NCI-H1417 treated with DMSO at 0.1 percent for 48 hours (cell line): ENCODE measurements around the gene SIK3.
"Not testable (repeated sequence)": the region's sequence is repeated elsewhere in the genome, so short reads cannot be mapped to it uniquely, and the experiment has no call there.

Source experiments
- DNase-seq: peaks from one replicate; lab custom pipeline; 2025; lab: John Stamatoyannopoulos, UW

SIK3 gene

GRCh38 chr11:117045956-117046355, 52.3 kb downstream of the SIK3 start:
- DNase-seq = no peak

- no peak for DNase-seq
These were observed 53.0 kb downstream of the SIK3 start for GRCh38 chr11:117045196-117045595.

GRCh38 chr11:117044287-117045035, 53.8 kb downstream of the SIK3 start:
- no peak for DNase-seq

GRCh38 chr11:117042689-117043088, 55.5 kb downstream of the SIK3 start:
- no peak for DNase-seq

GRCh38 chr11:117039900-117040299, 58.3 kb downstream of the SIK3 start:
- DNase-seq = no peak

GRCh38 chr11:117039270-117039669, 59.0 kb downstream of the SIK3 start:
- DNase-seq = no peak

- no peak for DNase-seq
These were observed 60.3 kb downstream of the SIK3 start for GRCh38 chr11:117037975-117038350.

GRCh38 chr11:117037279-117037974, 60.8 kb downstream of the SIK3 start:
- no peak for DNase-seq

- DNase-seq = no peak
These were observed 63.3 kb downstream of the SIK3 start for GRCh38 chr11:117034901-117035300.

GRCh38 chr11:117026593-117027330, 71.5 kb downstream of the SIK3 start:
- DNase-seq = no peak

GRCh38 chr11:117023707-117024106, 74.5 kb downstream of the SIK3 start:
- not testable (repeated sequence) for DNase-seq

- DNase-seq = no peak
These were observed 75.0 kb downstream of the SIK3 start for GRCh38 chr11:117023178-117023577.

GRCh38 chr11:117022526-117022925, 75.7 kb downstream of the SIK3 start:
- no peak for DNase-seq

GRCh38 chr11:117020869-117021564, 77.2 kb downstream of the SIK3 start:
- DNase-seq = no peak

GRCh38 chr11:117020287-117020686, 77.9 kb downstream of the SIK3 start:
- no peak for DNase-seq

- no peak for DNase-seq
These were observed 78.4 kb downstream of the SIK3 start for GRCh38 chr11:117019871-117020270.

- no peak for DNase-seq
These were observed 80.8 kb downstream of the SIK3 start for GRCh38 chr11:117017456-117017855.

- no peak for DNase-seq
These were observed 81.5 kb downstream of the SIK3 start for GRCh38 chr11:117016747-117017146.

GRCh38 chr11:117016246-117016645, 82.0 kb downstream of the SIK3 start:
- DNase-seq = no peak

GRCh38 chr11:117011541-117011898, 86.7 kb downstream of the SIK3 start:
- no peak for DNase-seq

GRCh38 chr11:117010808-117011540, 87.3 kb downstream of the SIK3 start:
- no peak for DNase-seq
